Measurements from ENCODE around the gene RUFY3. TPM values are rescaled to one million over a fixed set of nuclear protein-coding genes. Genes with fewer than 3 reads are reported as not detected.

RUFY3 gene
- total RNA-seq, 1 donor from 2014 or later = 101 TPM

- DNase-seq (ENCODE audit: low spot score in 2 of 2, unreplicated experiment in 2 of 2) = no peak
- no peak overlapping the region for H3K27ac Mint-ChIP-seq
- H3K27me3 Mint-ChIP-seq (ENCODE audit: low read depth) = no peaks in the 10 kb centered on the region
- H3K36me3 Mint-ChIP-seq = peaks cover 35% of the 10 kb centered on the region
- TF ChIP-seq CTCF (IDR thresholded peaks at IDR 0.05; ENCODE audit: unreplicated experiment) = no peak
- H3K4me3 Mint-ChIP-seq = no peak overlapping the region
- no peaks in the 10 kb centered on the region for H3K9me3 Mint-ChIP-seq
- no peaks in the 10 kb centered on the region for H3K4me1 Mint-ChIP-seq
These were observed 97.2 kb downstream of the RUFY3 start for GRCh38 chr4:70818921-70819320.

- no peak for DNase-seq (ENCODE audit: low spot score in 2 of 2, unreplicated experiment in 2 of 2)
- H3K27ac Mint-ChIP-seq = no peak overlapping the region
- H3K9me3 Mint-ChIP-seq = no peaks in the 10 kb centered on the region
- no peaks in the 10 kb centered on the region for H3K4me1 Mint-ChIP-seq
- TF ChIP-seq CTCF (IDR thresholded peaks at IDR 0.05; ENCODE audit: unreplicated experiment) = no peak
- no peak overlapping the region for H3K4me3 Mint-ChIP-seq
- H3K27me3 Mint-ChIP-seq (ENCODE audit: low read depth) = no peaks in the 10 kb centered on the region
- peaks cover 53% of the 10 kb centered on the region for H3K36me3 Mint-ChIP-seq
These were observed 107.3 kb downstream of the RUFY3 start for GRCh38 chr4:70829015-70829414.

GRCh38 chr4:70829492-70829891 is 107.7 kb downstream of the RUFY3 start:
- TF ChIP-seq CTCF (IDR thresholded peaks at IDR 0.05; ENCODE audit: unreplicated experiment) = no peak
- H3K9me3 Mint-ChIP-seq = no peaks in the 10 kb centered on the region
- no peaks in the 10 kb centered on the region for H3K4me1 Mint-ChIP-seq
- no peak overlapping the region for H3K27ac Mint-ChIP-seq
- no peak overlapping the region for H3K4me3 Mint-ChIP-seq
- DNase-seq (ENCODE audit: low spot score in 2 of 2, unreplicated experiment in 2 of 2) = no peak
- peaks cover 50% of the 10 kb centered on the region for H3K36me3 Mint-ChIP-seq
- H3K27me3 Mint-ChIP-seq (ENCODE audit: low read depth) = no peaks in the 10 kb centered on the region

- H3K4me3 Mint-ChIP-seq = no peak overlapping the region
- H3K9me3 Mint-ChIP-seq = no peaks in the 10 kb centered on the region
- no peak for DNase-seq (ENCODE audit: low spot score in 2 of 2, unreplicated experiment in 2 of 2)
- H3K27me3 Mint-ChIP-seq (ENCODE audit: low read depth) = no peaks in the 10 kb centered on the region
- H3K36me3 Mint-ChIP-seq = peaks cover 49% of the 10 kb centered on the region
- no peak for TF ChIP-seq CTCF (IDR thresholded peaks at IDR 0.05; ENCODE audit: unreplicated experiment)
- no peaks in the 10 kb centered on the region for H3K4me1 Mint-ChIP-seq
- no peak overlapping the region for H3K27ac Mint-ChIP-seq
These were observed 108.3 kb downstream of the RUFY3 start for GRCh38 chr4:70830054-70830453.

- no peak overlapping the region for H3K27ac Mint-ChIP-seq
- H3K36me3 Mint-ChIP-seq = peaks cover 41% of the 10 kb centered on the region
- TF ChIP-seq CTCF (IDR thresholded peaks at IDR 0.05; ENCODE audit: unreplicated experiment) = no peak
These were observed 109.5 kb downstream of the RUFY3 start for GRCh38 chr4:70831293-70831692.

GRCh38 chr4:70833675-70834074 is 111.9 kb downstream of the RUFY3 start:
- no peak for TF ChIP-seq CTCF (IDR thresholded peaks at IDR 0.05; ENCODE audit: unreplicated experiment)
- no peak for DNase-seq (ENCODE audit: low spot score in 2 of 2, unreplicated experiment in 2 of 2)
- no peaks in the 10 kb centered on the region for H3K27me3 Mint-ChIP-seq (ENCODE audit: low read depth)
- peaks cover 32% of the 10 kb centered on the region for H3K36me3 Mint-ChIP-seq
- no peaks in the 10 kb centered on the region for H3K9me3 Mint-ChIP-seq
- H3K4me3 Mint-ChIP-seq = no peak overlapping the region
- H3K27ac Mint-ChIP-seq = no peak overlapping the region
- peaks cover 9% of the 10 kb centered on the region for H3K4me1 Mint-ChIP-seq

More at GRCh38 chr4:70831293-70831692, 109.5 kb downstream of the RUFY3 start:
- no peak overlapping the region for H3K4me3 Mint-ChIP-seq
- H3K9me3 Mint-ChIP-seq = no peaks in the 10 kb centered on the region
- H3K27me3 Mint-ChIP-seq (ENCODE audit: low read depth) = no peaks in the 10 kb centered on the region
- peaks cover 2% of the 10 kb centered on the region for H3K4me1 Mint-ChIP-seq
- no peak for DNase-seq (ENCODE audit: low spot score in 2 of 2, unreplicated experiment in 2 of 2)

Data from mesothelial cell of epicardium (in vitro differentiated cells).